HG03442 (cell line): Measurements from ENCODE around the gene CLIC5.
"Not testable (repeated sequence)": the region's sequence is repeated elsewhere in the genome, so short reads cannot be mapped to it uniquely, and the experiment has no call there.

Experiments used
- ATAC-seq: cut with Tn5 transposase; IDR thresholded peaks from one replicate; pipeline ENCODE4 v1.9.1; 2021; ENCODE audit warnings: mild to moderate bottlenecking, moderate library complexity; ENCODE audit not compliant: unreplicated experiment

The CLIC5 gene

GRCh38 chr6:45929421-45930361, 86.0 kb downstream of the CLIC5 start:
- ATAC-seq, result no peak

- ATAC-seq, result no peak
Observed at GRCh38 chr6:45928721-45929305, 86.8 kb downstream of the CLIC5 start.

GRCh38 chr6:45927421-45928320, 88.0 kb downstream of the CLIC5 start:
- ATAC-seq, result no peak

- not testable (repeated sequence) for ATAC-seq
Observed at GRCh38 chr6:45926423-45926822, 89.2 kb downstream of the CLIC5 start.

GRCh38 chr6:45924763-45925342, 90.8 kb downstream of the CLIC5 start:
- no peak for ATAC-seq

- peak; percentile 70 for ATAC-seq
Observed at GRCh38 chr6:45923831-45924391, 91.7 kb downstream of the CLIC5 start.

- ATAC-seq, result peak; percentile 33
Observed at GRCh38 chr6:45922728-45923351, 92.8 kb downstream of the CLIC5 start.

GRCh38 chr6:45921691-45922281, 93.9 kb downstream of the CLIC5 start:
- no peak for ATAC-seq

- ATAC-seq, result peak; percentile 53
Observed at GRCh38 chr6:45920819-45921511, 94.7 kb downstream of the CLIC5 start.

GRCh38 chr6:45917439-45917838, 98.2 kb downstream of the CLIC5 start:
- ATAC-seq, result no peak

- no peak for ATAC-seq
Observed at GRCh38 chr6:45916692-45917091, 99.0 kb downstream of the CLIC5 start.

- ATAC-seq, result no peak
Observed at GRCh38 chr6:45915780-45916468, 99.7 kb downstream of the CLIC5 start.

- no peak for ATAC-seq
Observed at GRCh38 chr6:45911691-45912090, 104.0 kb downstream of the CLIC5 start.

GRCh38 chr6:45903959-45904358, 111.7 kb downstream of the CLIC5 start:
- ATAC-seq, result no peak

GRCh38 chr6:45902984-45903383, 112.7 kb downstream of the CLIC5 start:
- ATAC-seq, result no peak

GRCh38 chr6:45901767-45902650, 113.7 kb downstream of the CLIC5 start:
- no peak for ATAC-seq
